ENCODE data around the gene DDX10. TPM values are rescaled to one million over a fixed set of nuclear protein-coding genes. Genes with fewer than 3 reads are reported as not detected.

The DDX10 gene
- total RNA-seq, 1 experiment from 2014 or later, result 78.3 TPM

DNA sequence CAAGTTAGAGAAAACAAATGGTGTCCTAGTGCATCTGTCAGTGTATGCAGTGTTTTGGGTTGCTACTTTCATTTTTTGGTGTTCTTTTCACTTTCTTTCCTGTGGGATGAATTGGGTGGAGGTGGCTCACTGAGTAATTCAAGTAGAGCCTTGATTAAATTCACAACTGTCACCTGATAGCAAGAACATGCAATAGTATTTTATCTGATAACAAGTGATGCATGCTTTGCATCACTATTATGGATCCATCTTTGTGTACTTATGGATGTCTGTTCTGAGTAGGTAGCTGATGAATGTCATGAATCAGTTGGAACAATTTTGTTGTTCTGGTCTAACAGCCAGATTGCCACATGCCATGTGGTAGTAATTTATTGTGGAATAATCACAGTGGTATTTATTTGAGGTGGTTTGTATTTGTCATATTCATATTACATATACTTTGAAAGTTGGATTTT is 87.5 kb downstream of the DDX10 start:
- DNase-seq, result no peak
- peaks cover 9% of the 10 kb centered on the region for H3K4me1 ChIP-seq
- POLR2A ChIA-PET, result no interaction called here

DNA sequence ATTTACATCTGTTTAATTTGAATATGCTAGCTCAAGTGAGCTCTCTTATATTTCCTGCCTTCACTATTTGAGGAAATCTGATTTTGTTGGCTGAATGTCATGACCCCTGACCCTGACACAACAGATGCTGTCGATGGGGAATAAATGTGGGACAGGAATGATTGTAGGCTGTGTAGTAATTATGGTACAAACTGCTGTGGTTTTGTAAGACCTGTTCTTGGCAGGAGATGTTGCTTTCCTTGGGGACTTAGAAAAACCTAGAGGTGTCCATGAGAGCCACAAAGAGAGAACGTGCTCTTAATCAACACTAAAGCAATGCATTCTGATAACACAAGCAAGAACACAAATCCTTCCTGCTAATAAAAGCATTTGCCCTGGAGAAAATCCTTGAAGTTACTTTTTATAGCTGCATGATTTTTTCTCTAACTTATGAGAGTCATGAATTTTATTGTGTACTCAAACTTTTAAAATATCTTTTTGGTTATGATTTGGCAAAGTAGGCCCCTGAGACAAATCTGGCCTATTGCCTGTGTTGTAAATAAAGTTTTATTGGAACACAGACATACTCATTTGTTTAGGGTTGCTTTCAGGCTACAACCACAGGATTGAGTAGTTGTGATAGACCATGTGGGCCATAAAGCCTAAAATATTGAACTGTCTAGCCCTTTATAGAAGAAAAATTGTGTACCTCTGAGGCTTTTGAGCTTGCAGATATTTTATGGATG is 90.2 kb downstream of the DDX10 start:
- peaks cover 15% of the 10 kb centered on the region for H3K4me1 Mint-ChIP-seq (ENCODE audit: low read depth, unreplicated experiment)
- no peaks in the 10 kb centered on the region for H3K36me3 ChIP-seq (ENCODE audit: control insufficient read depth, insufficient read depth, low read length)
- TF ChIP-seq, protein P1, sequence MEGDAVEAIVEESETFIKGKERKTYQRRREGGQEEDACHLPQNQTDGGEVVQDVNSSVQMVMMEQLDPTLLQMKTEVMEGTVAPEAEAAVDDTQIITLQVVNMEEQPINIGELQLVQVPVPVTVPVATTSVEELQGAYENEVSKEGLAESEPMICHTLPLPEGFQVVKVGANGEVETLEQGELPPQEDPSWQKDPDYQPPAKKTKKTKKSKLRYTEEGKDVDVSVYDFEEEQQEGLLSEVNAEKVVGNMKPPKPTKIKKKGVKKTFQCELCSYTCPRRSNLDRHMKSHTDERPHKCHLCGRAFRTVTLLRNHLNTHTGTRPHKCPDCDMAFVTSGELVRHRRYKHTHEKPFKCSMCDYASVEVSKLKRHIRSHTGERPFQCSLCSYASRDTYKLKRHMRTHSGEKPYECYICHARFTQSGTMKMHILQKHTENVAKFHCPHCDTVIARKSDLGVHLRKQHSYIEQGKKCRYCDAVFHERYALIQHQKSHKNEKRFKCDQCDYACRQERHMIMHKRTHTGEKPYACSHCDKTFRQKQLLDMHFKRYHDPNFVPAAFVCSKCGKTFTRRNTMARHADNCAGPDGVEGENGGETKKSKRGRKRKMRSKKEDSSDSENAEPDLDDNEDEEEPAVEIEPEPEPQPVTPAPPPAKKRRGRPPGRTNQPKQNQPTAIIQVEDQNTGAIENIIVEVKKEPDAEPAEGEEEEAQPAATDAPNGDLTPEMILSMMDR (IDR thresholded peaks at IDR 0.05; ENCODE audit: insufficient read depth in 1 of 2, low read depth in 1 of 2, low read length in 1 of 2, severe bottlenecking in 1 of 2, unreplicated experiment in 1 of 2), result no peak
- no peaks in the 10 kb centered on the region for H3K9me3 ChIP-seq
- no TSS peak for BruUV-seq (replicated peaks)
- intact Hi-C loops (cut with micrococcal nuclease; ENCODE audit: unreplicated experiment), result no loop called here
- no peak for DNase-seq
- H3K4me1 ChIP-seq, result peaks cover 21% of the 10 kb centered on the region
- ChIA-PET POLR2A (no interaction called here), CTCF (no interaction called here)
- H3K27me3 Mint-ChIP-seq (ENCODE audit: insufficient read depth, unreplicated experiment), result no peaks in the 10 kb centered on the region
- H3K27ac Mint-ChIP-seq (ENCODE audit: unreplicated experiment), result no peak overlapping the region
- no peaks in the 10 kb centered on the region for H3K27me3 ChIP-seq (replicated peaks; ENCODE audit: control insufficient read depth, insufficient read depth, low read length)
- H3K4me3 ChIP-seq (ENCODE audit: low read depth, low read length), result no peak overlapping the region
- H3K36me3 Mint-ChIP-seq (ENCODE audit: insufficient read depth, unreplicated experiment), result no peaks in the 10 kb centered on the region
- no peak overlapping the region for H3K4me3 Mint-ChIP-seq (ENCODE audit: unreplicated experiment)
- H3K9me3 Mint-ChIP-seq (ENCODE audit: unreplicated experiment), result no peaks in the 10 kb centered on the region

More for the DNA sequence above, 87.5 kb downstream of the DDX10 start:
- CTCF ChIA-PET, result no interaction called here
- no TSS peak for BruUV-seq (replicated peaks)
- Mint-ChIP-seq H3K9me3 (ENCODE audit: unreplicated experiment) (no peaks in the 10 kb centered on the region), H3K4me3 (ENCODE audit: unreplicated experiment) (no peak overlapping the region), H3K27ac (ENCODE audit: unreplicated experiment) (no peak overlapping the region), H3K27me3 (ENCODE audit: insufficient read depth, unreplicated experiment) (no peaks in the 10 kb centered on the region), H3K4me1 (ENCODE audit: low read depth, unreplicated experiment) (peaks cover 8% of the 10 kb centered on the region), H3K36me3 (ENCODE audit: insufficient read depth, unreplicated experiment) (no peaks in the 10 kb centered on the region)
- intact Hi-C loops (cut with micrococcal nuclease; ENCODE audit: unreplicated experiment), result no loop called here
- Histone ChIP-seq H3K36me3 (ENCODE audit: control insufficient read depth, insufficient read depth, low read length) (no peaks in the 10 kb centered on the region), H3K4me3 (ENCODE audit: low read depth, low read length) (no peak overlapping the region), H3K27me3 (replicated peaks; ENCODE audit: control insufficient read depth, insufficient read depth, low read length) (no peaks in the 10 kb centered on the region), H3K9me3 (no peaks in the 10 kb centered on the region)
- TF ChIP-seq, protein P1 (IDR thresholded peaks at IDR 0.05; ENCODE audit: insufficient read depth in 1 of 2, low read depth in 1 of 2, low read length in 1 of 2, severe bottlenecking in 1 of 2, unreplicated experiment in 1 of 2), result no peak

DNA sequence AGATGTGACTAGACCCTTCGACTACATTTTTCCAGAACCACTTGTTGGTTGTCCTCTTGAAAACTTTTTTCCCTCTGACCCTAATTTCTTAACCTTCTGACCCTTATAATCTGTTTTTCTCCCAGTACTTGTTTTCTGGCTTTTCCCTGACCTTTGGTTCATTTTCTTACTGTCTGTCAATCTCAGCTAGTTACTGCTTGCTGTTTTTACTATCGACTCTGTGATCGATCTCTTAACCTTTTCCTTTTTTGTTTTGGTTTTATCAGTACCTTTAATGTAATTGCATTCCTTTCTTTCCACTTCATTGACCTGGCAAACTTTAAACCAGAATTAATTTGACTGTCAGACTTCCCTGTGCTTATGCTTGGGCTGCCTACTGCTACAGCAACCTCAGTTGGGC is 92.8 kb downstream of the DDX10 start:
- no peaks in the 10 kb centered on the region for H3K36me3 Mint-ChIP-seq (ENCODE audit: insufficient read depth, unreplicated experiment)
- no peak overlapping the region for H3K4me3 Mint-ChIP-seq (ENCODE audit: unreplicated experiment)
- intact Hi-C loops (cut with micrococcal nuclease; ENCODE audit: unreplicated experiment), result no loop called here
- Histone ChIP-seq H3K9me3 (no peaks in the 10 kb centered on the region), H3K27me3 (replicated peaks; ENCODE audit: control insufficient read depth, insufficient read depth, low read length) (no peaks in the 10 kb centered on the region), H3K4me1 (peaks cover 21% of the 10 kb centered on the region), H3K4me3 (ENCODE audit: low read depth, low read length) (no peak overlapping the region), H3K36me3 (ENCODE audit: control insufficient read depth, insufficient read depth, low read length) (no peaks in the 10 kb centered on the region)
- no peaks in the 10 kb centered on the region for H3K27me3 Mint-ChIP-seq (ENCODE audit: insufficient read depth, unreplicated experiment)
- H3K4me1 Mint-ChIP-seq (ENCODE audit: low read depth, unreplicated experiment), result peaks cover 15% of the 10 kb centered on the region
- no TSS peak for BruUV-seq (replicated peaks)
- no peak overlapping the region for H3K27ac Mint-ChIP-seq (ENCODE audit: unreplicated experiment)
- TF ChIP-seq, protein P1 (IDR thresholded peaks at IDR 0.05; ENCODE audit: insufficient read depth in 1 of 2, low read depth in 1 of 2, low read length in 1 of 2, severe bottlenecking in 1 of 2, unreplicated experiment in 1 of 2), result no peak
- DNase-seq, result no peak
- CTCF ChIA-PET, result no interaction called here
- H3K9me3 Mint-ChIP-seq (ENCODE audit: unreplicated experiment), result no peaks in the 10 kb centered on the region
- POLR2A ChIA-PET, result no interaction called here

All from Caco-2 (cell line).